GM21619 (cell line): Measurements from ENCODE around the gene SRPK2.
"Not testable (repeated sequence)": the region's sequence is repeated elsewhere in the genome, so short reads cannot be mapped to it uniquely, and the experiment has no call there.

ENCODE experiments used
- ATAC-seq: cut with Tn5 transposase; IDR thresholded peaks from one replicate; pipeline ENCODE4 v1.9.1; 2021; ENCODE audit not compliant: unreplicated experiment

Gene SRPK2

GRCh38 chr7:105388356-105389087 is at the start of gene SRPK2:
TSS of gene SRPK2 (minus strand) at chr7:105388921.
- ATAC-seq, result peak; percentile 68

GRCh38 chr7:105438254-105438653 is 49.5 kb upstream of the SRPK2 start:
- no peak for ATAC-seq

- not testable (repeated sequence) for ATAC-seq
These were observed 48.6 kb upstream of the SRPK2 start for GRCh38 chr7:105437356-105437755.

GRCh38 chr7:105429746-105430612 is 41.3 kb upstream of the SRPK2 start:
- no peak for ATAC-seq

- no peak for ATAC-seq
These were observed 38.0 kb upstream of the SRPK2 start for GRCh38 chr7:105426606-105427146.

GRCh38 chr7:105423987-105424386 is 35.3 kb upstream of the SRPK2 start:
- ATAC-seq, result no peak

GRCh38 chr7:105413887-105414437 is 25.2 kb upstream of the SRPK2 start:
- no peak for ATAC-seq

- not testable (repeated sequence) for ATAC-seq
These were observed 22.1 kb upstream of the SRPK2 start for GRCh38 chr7:105410774-105411173.

- not testable (repeated sequence) for ATAC-seq
These were observed 21.1 kb upstream of the SRPK2 start for GRCh38 chr7:105409775-105410174.

- ATAC-seq, result no peak
These were observed 20.2 kb upstream of the SRPK2 start for GRCh38 chr7:105408791-105409410.

GRCh38 chr7:105403128-105403527 is 14.4 kb upstream of the SRPK2 start:
- ATAC-seq, result no peak

GRCh38 chr7:105402221-105403095 is 13.7 kb upstream of the SRPK2 start:
- no peak for ATAC-seq

- ATAC-seq, result no peak
These were observed 10.5 kb upstream of the SRPK2 start for GRCh38 chr7:105399043-105399725.

- no peak for ATAC-seq
These were observed 7.8 kb upstream of the SRPK2 start for GRCh38 chr7:105396566-105396965.

GRCh38 chr7:105391429-105391828 is 2.7 kb upstream of the SRPK2 start:
- no peak for ATAC-seq

- no peak for ATAC-seq
These were observed 1.2 kb upstream of the SRPK2 start for GRCh38 chr7:105389889-105390288.

- peak; percentile 29 for ATAC-seq
These were observed 448 bp upstream of the SRPK2 start for GRCh38 chr7:105389088-105389650.

- ATAC-seq, result peak; percentile 41
These were observed 989 bp downstream of the SRPK2 start for GRCh38 chr7:105387508-105388355.
